PC-9 (cell line): ENCODE data around the gene TEDC1. TPM values are rescaled to one million over a fixed set of nuclear protein-coding genes. Genes with fewer than 3 reads are reported as not detected.
A peak's percentile ranks its signal among the peaks of the same experiment; 100 is the strongest.

ENCODE experiments used
- BruUV-seq: library from RNA; stranded (reverse); fragments of 400-500 nt; replicated peaks from 2 replicates; lab custom pipeline; 2021; lab: Mats Ljungman, UMichigan
- CTCF ChIA-PET: fragments of 300-600 bp; sonication (Branson Sonifier 250); formaldehyde crosslinking; loops from one replicate; lab custom pipeline; 2022; ENCODE audit warnings: antibody characterized with exemption; lab: Charles Lee
- POLR2A ChIA-PET: fragments of 300-600 bp; sonication (Branson Sonifier 250); formaldehyde crosslinking; loops from one replicate; lab custom pipeline; 2022; ENCODE audit warnings: antibody characterized with exemption; ENCODE audit not compliant: unreplicated experiment; lab: Charles Lee
- DNase-seq, 2 experiments: peaks; one replicate each; pipeline versions ENCODE4 v3.0.0 to v3.0.0-alpha.2; 2015 to 2022; ENCODE audit warnings: mixed read lengths in 1 of 2
- H2AFZ ChIP-seq: fragments of 200-600 bp; sonication (generic); 2 replicates; pipeline ENCODE4 v1.8.1; 2017; ENCODE audit warnings: antibody characterized with exemption
- H3F3A ChIP-seq: fragments of 200-600 bp; sonication (generic); 2 replicates; pipeline ENCODE4 v1.8.1; 2017; ENCODE audit warnings: antibody characterized with exemption, mild to moderate bottlenecking, low read depth; ENCODE audit not compliant: insufficient read depth
- H3K27ac ChIP-seq: fragments of 200-600 bp; sonication (generic); 2 replicates; pipeline ENCODE4 v1.6.1; 2016; ENCODE audit warnings: mixed run types
- H3K27me3 ChIP-seq: fragments of 200-600 bp; sonication (generic); 2 replicates; pipeline ENCODE4 v1.6.1; 2016; ENCODE audit warnings: low read depth, mixed run types; ENCODE audit not compliant: insufficient read depth
- H3K36me3 ChIP-seq: fragments of 200-600 bp; sonication (generic); 2 replicates; pipeline ENCODE4 v1.6.1; 2016; ENCODE audit warnings: low read depth, mixed run types
- H3K4me1 ChIP-seq: fragments of 200-600 bp; sonication (generic); replicated peaks from 2 replicates; pipeline ENCODE4 v1.6.1; 2016; ENCODE audit warnings: mixed run types; ENCODE audit not compliant: insufficient read depth
- H3K4me2 ChIP-seq: fragments of 200-600 bp; sonication (generic); 2 replicates; pipeline ENCODE4 v1.6.1; 2017; ENCODE audit warnings: mixed run types
- H3K4me3 ChIP-seq: fragments of 200-600 bp; sonication (generic); 2 replicates; pipeline ENCODE4 v1.6.1; 2016; ENCODE audit warnings: mixed run types
- H3K79me2 ChIP-seq: fragments of 200-600 bp; sonication (generic); 2 replicates; pipeline ENCODE4 v1.6.1; 2017; ENCODE audit warnings: low read depth, mixed run types
- H3K9me2 ChIP-seq: fragments of 200-600 bp; sonication (generic); 2 replicates; pipeline ENCODE4 v1.8.1; 2017; ENCODE audit warnings: mild to moderate bottlenecking; ENCODE audit not compliant: insufficient read depth
- H3K9me3 ChIP-seq: fragments of 200-600 bp; sonication (generic); 2 replicates; pipeline ENCODE4 v1.8.1; 2016; ENCODE audit warnings: low read depth; ENCODE audit not compliant: insufficient read depth
- H4K20me1 ChIP-seq: fragments of 200-600 bp; sonication (generic); 2 replicates; pipeline ENCODE4 v1.8.1; 2017; ENCODE audit not compliant: insufficient read depth
- EZH2 ChIP-seq: fragments of 200-600 bp; sonication (generic); IDR thresholded peaks from 2 replicates; pipeline ENCODE4 v1.8.0; 2017; ENCODE audit warnings: antibody characterized with exemption, low read depth
- intact Hi-C: fragments of 100-400 bp; cut with micrococcal nuclease; formaldehyde crosslinking; loops from one replicate; pipeline ENCODE4 v1.10.0; 2022; ENCODE audit not compliant: unreplicated experiment
- total RNA-seq: library from RNA; stranded (reverse); gene quantifications from 2 replicates; pipeline ENCODE4 v1.2.3, GENCODE V29; 2021
- TF ChIP-seq, protein P1 (sequence below): fragments of 200-600 bp; sonication (generic); conservative IDR thresholded peaks from 2 replicates; pipeline ENCODE4 v1.6.1; 2017; ENCODE audit warnings: mixed run types, antibody characterized with exemption, mild to moderate bottlenecking, moderate library complexity

The TEDC1 gene
- total RNA-seq, 1 experiment from 2014 or later = 21.2 TPM

DNA sequence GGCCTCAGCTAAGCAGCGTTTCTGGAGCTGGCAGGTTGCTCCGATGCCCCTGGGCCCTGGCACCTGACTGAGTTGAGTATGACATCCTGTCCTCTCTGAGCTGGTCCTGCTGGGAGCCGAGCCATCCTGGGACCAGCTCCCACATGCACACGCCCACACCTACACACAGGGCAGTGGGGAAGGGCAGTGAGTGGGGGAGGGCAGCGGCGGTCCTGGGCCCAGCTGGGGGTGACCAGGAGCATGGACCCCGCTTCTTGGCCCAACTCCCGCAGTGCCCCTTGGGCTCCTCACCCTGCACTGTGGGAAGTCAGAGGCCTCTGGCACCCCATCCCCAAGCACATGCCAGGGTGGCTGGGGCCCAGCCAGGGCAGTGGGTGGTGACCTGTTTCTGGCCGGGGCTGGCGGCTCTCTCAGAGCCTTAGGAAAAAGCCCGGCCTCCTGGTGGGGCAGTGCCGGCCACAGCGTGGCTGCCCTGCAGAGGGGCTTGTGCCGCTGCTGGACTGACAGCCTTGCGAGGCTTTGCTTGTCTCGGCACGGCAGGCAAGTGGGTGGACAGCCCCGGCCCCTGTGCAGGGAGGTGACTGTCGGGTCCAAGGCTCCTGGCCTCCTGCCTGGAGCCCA is 22.3 kb upstream of the TEDC1 start:
- no peaks in the 10 kb centered on the region for H3K27me3 ChIP-seq
- peaks cover 57% of the 10 kb centered on the region for H3K4me1 ChIP-seq
- peak in 1 of 2 experiments; percentile 28 for DNase-seq
- peaks cover 5% of the 10 kb centered on the region; the same call in 1 of the 2 replicates for H3K36me3 ChIP-seq
- no TSS peak for BruUV-seq
- no peak overlapping the region for H2AFZ ChIP-seq
- H3K9me3 ChIP-seq = no peaks in the 10 kb centered on the region
- H3F3A ChIP-seq = peaks cover 35% of the 10 kb centered on the region; the same call in 1 of the 2 replicates
- H3K27ac ChIP-seq = no peak overlapping the region
- H3K4me2 ChIP-seq = no peak overlapping the region
- H3K4me3 ChIP-seq = no peak overlapping the region
- CTCF ChIA-PET = no interaction called here
- POLR2A ChIA-PET = no interaction called here
- no peaks in the 10 kb centered on the region for H3K79me2 ChIP-seq
- H4K20me1 ChIP-seq = peaks cover 8% of the 10 kb centered on the region; the same call in 1 of the 2 replicates
- TF ChIP-seq, protein P1, sequence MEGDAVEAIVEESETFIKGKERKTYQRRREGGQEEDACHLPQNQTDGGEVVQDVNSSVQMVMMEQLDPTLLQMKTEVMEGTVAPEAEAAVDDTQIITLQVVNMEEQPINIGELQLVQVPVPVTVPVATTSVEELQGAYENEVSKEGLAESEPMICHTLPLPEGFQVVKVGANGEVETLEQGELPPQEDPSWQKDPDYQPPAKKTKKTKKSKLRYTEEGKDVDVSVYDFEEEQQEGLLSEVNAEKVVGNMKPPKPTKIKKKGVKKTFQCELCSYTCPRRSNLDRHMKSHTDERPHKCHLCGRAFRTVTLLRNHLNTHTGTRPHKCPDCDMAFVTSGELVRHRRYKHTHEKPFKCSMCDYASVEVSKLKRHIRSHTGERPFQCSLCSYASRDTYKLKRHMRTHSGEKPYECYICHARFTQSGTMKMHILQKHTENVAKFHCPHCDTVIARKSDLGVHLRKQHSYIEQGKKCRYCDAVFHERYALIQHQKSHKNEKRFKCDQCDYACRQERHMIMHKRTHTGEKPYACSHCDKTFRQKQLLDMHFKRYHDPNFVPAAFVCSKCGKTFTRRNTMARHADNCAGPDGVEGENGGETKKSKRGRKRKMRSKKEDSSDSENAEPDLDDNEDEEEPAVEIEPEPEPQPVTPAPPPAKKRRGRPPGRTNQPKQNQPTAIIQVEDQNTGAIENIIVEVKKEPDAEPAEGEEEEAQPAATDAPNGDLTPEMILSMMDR = no peak
- TF ChIP-seq EZH2 = no peak
- intact Hi-C loops = loop anchor here (5.0 kb wide), 1 partner anchor 51 kb away; the partner anchor contains the start of gene MTA1
- H3K9me2 ChIP-seq = no peaks in the 10 kb centered on the region

DNA sequence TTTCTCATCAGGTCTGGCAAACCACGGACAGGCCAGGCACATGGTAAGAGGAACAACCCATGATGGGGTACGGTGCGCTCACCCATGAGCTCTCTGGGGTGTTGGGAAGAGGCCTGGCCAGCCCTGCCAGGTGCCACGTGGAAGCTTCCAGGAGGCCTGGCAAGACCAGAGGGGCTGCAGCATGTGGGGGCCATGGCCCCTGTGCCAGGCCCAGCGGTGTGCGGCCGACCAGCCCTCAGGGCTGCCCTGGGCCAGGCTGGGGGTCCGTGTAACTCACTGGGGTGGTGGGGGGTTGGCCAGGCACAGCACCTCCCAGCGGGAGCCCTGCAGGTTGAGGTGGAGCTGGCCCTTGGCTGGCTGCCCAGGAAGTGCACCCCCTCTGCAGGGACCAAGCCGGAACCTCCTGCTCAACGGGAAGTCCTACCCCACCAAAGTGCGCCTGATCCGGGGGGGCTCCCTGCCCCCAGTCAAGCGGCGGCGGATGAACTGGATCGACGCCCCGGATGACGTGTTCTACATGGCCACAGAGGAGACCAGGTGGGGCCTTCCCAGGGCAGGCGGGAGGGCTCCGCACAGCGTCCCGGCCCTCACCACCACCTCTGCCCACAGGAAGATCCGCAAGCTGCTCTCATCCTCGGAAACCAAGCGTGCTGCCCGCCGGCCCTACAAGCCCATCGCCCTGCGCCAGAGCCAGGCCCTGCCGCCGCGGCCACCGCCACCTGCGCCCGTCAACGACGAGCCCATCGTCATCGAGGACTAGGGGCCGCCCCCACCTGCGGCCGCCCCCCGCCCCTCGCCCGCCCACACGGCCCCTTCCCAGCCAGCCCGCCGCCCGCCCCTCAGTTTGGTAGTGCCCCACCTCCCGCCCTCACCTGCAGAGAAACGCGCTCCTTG is 21.3 kb upstream of the TEDC1 start:
- Histone ChIP-seq H3K4me2 (no peak overlapping the region), H3K27ac (no peak overlapping the region), H3K36me3 (peaks cover 3% of the 10 kb centered on the region; the same call in 1 of the 2 replicates), H2AFZ (no peak overlapping the region), H3K27me3 (no peaks in the 10 kb centered on the region), H3K9me3 (no peaks in the 10 kb centered on the region), H3K4me3 (no peak overlapping the region), H3K9me2 (no peaks in the 10 kb centered on the region), H3K4me1 (peaks cover 57% of the 10 kb centered on the region), H4K20me1 (peaks cover 8% of the 10 kb centered on the region; the same call in 1 of the 2 replicates), H3F3A (peaks cover 36% of the 10 kb centered on the region; the same call in 1 of the 2 replicates), H3K79me2 (no peaks in the 10 kb centered on the region)
- DNase-seq = peak in 1 of 2 experiments; percentile 73
- POLR2A ChIA-PET = no interaction called here
- intact Hi-C loops = loop anchor here (5.0 kb wide), 1 partner anchor 52 kb away; the partner anchor contains the start of gene MTA1
- no peak for TF ChIP-seq EZH2
- TF ChIP-seq, protein P1 = no peak
- CTCF ChIA-PET = no interaction called here
- BruUV-seq = no TSS peak
